K562 (cell line): ENCODE results near the gene CGNL1. TPM values are rescaled to one million over a fixed set of nuclear protein-coding genes. Genes with fewer than 3 reads are reported as not detected.

Experiments used
- ATAC-seq: fragments of 200-7000 bp; cut with Tn5 transposase; 3 replicates; pipeline ENCODE4 v1.9.1; 2020; ENCODE audit warnings: moderate library complexity
- BruUV-seq: library from RNA; stranded (reverse); fragments of 400-500 nt; replicated peaks from 2 replicates; lab custom pipeline; 2021; lab: Mats Ljungman, UMichigan
- CTCF ChIA-PET: fragments of 300-600 bp; formaldehyde crosslinking; extraction: SDS; loops from one replicate; lab custom pipeline; 2021; ENCODE audit warnings: low intra/inter-chr PET ratio; lab: Yijun Ruan, JAX
- POLR2A ChIA-PET: fragments of 300-600, 350-650 bp; sonication (Branson Sonifier 250); formaldehyde crosslinking; extraction: SDS; loops from one replicate; lab custom pipeline; 2021; ENCODE audit warnings: antibody characterized with exemption, inconsistent platforms; lab: Yijun Ruan, JAX
- DNase-seq, 4 experiments: peaks; one replicate each; pipeline versions ENCODE4 v3.0.0 to v3.0.0-alpha.2; 2011 to 2018; ENCODE audit warnings: low spot score in 3 of 4, mixed read lengths in 3 of 4; ENCODE audit errors: extremely low read depth in 1 of 4
- FAIRE-seq: peaks from 2 replicates; lab custom pipeline; 2011; peaks lifted over from hg19 to GRCh38; lab: Jason Lieb, UNC
- H2AFZ ChIP-seq: 2 replicates; pipeline ENCODE4 v1.6.0; 2011; ENCODE audit warnings: low read depth, low read length, control low read depth, inconsistent platforms
- H3K27ac ChIP-seq: fragments of 200-600 bp; 3 replicates; pipeline ENCODE4 v1.8.0; 2011; ENCODE audit warnings: low read depth, mild to moderate bottlenecking, control low read depth, inconsistent platforms, low read length, moderate library complexity, mixed read lengths; ENCODE audit errors: extremely low read depth
- H3K27me3 ChIP-seq, 2 experiments: fragments of 300-600 bp in 1 of 2; 2 replicates in 1 of 2; 3 replicates in 1 of 2; pipeline versions ENCODE4 v1.6.0 to v1.8.0; 2011; ENCODE audit warnings: inconsistent platforms in 2 of 2, low read length in 2 of 2, mild to moderate bottlenecking in 1 of 2, mixed read lengths in 1 of 2, moderate library complexity in 1 of 2; ENCODE audit not compliant: control insufficient read depth in 2 of 2, insufficient read depth in 2 of 2
- H3K36me3 ChIP-seq: fragments of 300-600 bp; 3 replicates; pipeline ENCODE4 v1.8.0; 2011; ENCODE audit warnings: mild to moderate bottlenecking, low read length, inconsistent platforms; ENCODE audit not compliant: control insufficient read depth, insufficient read depth
- H3K4me1 ChIP-seq, 2 experiments: fragments of 200-600 bp in 1 of 2; replicated peaks in 1 of 2; 2 replicates in 1 of 2; 3 replicates in 1 of 2; pipeline versions ENCODE4 v1.5.1 to v1.8.0; 2011; ENCODE audit warnings: inconsistent platforms in 2 of 2, low read length in 2 of 2, mild to moderate bottlenecking in 1 of 2, mixed read lengths in 1 of 2, moderate library complexity in 1 of 2; ENCODE audit not compliant: control insufficient read depth in 2 of 2, insufficient read depth in 2 of 2
- H3K4me2 ChIP-seq: 2 replicates; pipeline ENCODE4 v1.6.1; 2011; ENCODE audit warnings: low read length, control low read depth, inconsistent platforms, mixed read lengths; ENCODE audit not compliant: insufficient read depth
- H3K4me3 ChIP-seq: fragments of 200-600 bp; sonication (generic), shearing (Covaris generic); 2 replicates; pipeline ENCODE4 v1.5.1; 2016; ENCODE audit warnings: control low read depth, inconsistent platforms
- H3K79me2 ChIP-seq: fragments of 200-600 bp; 3 replicates; pipeline ENCODE4 v1.8.0; 2011; ENCODE audit warnings: low read length, inconsistent platforms; ENCODE audit not compliant: control insufficient read depth, insufficient read depth
- H3K9ac ChIP-seq, 2 experiments: 2 replicates each; pipeline versions ENCODE4 v1.6.0 to v1.6.1; 2011; ENCODE audit warnings: low read depth in 2 of 2, low read length in 2 of 2, control low read depth in 1 of 2, inconsistent platforms in 1 of 2, mild to moderate bottlenecking in 1 of 2, mixed read lengths in 1 of 2; ENCODE audit not compliant: insufficient read depth in 1 of 2
- H3K9me1 ChIP-seq: one replicate; pipeline ENCODE4 v1.6.0; 2011; ENCODE audit warnings: inconsistent platforms, mild to moderate bottlenecking, low read length, moderate library complexity; ENCODE audit not compliant: control insufficient read depth, insufficient read depth
- H3K9me3 ChIP-seq: replicated peaks from 2 replicates; pipeline ENCODE4 v1.5.1; 2011; ENCODE audit warnings: low read depth, low read length, inconsistent platforms; ENCODE audit not compliant: control insufficient read depth, insufficient read depth
- H4K20me1 ChIP-seq: replicated peaks from 2 replicates; pipeline ENCODE4 v1.6.1; 2011; ENCODE audit warnings: low read length, inconsistent platforms, mixed read lengths; ENCODE audit not compliant: control insufficient read depth, insufficient read depth
- ATF6 ChIP-seq: sonication (generic); formaldehyde crosslinking; IDR thresholded peaks from 2 replicates; pipeline ENCODE4 v1.4.0; 2020; ENCODE audit warnings: mild to moderate bottlenecking, missing genetic modification reagents
- PKNOX1 ChIP-seq: fragments of 450-650 bp; IDR thresholded peaks from 2 replicates; pipeline ENCODE4 v1.6.1; 2016
- ZNF318 ChIP-seq, 2 experiments: fragments of 450-650 bp; IDR thresholded peaks; 2 replicates each; pipeline ENCODE4 v1.6.1; 2016; ENCODE audit warnings: mild to moderate bottlenecking in 2 of 2, borderline replicate concordance in 1 of 2, low read depth in 1 of 2, moderate library complexity in 1 of 2
- WGBS: fragments of 100-300 bp; shearing (Covaris generic); methylation state at CpG from one replicate; pipeline ENCODE4 v1.1.6; 2016; ENCODE audit warnings: low coverage, mixed read lengths; ENCODE audit not compliant: insufficient coverage; ENCODE audit errors: missing lambda C conversion rate; 5-methylcytosine and 5-hydroxymethylcytosine counted together
- in situ Hi-C: fragments of 300-500 bp; cut with MboI; formaldehyde crosslinking; loops from 4 replicates; pipeline ENCODE4 v1.15.0; 2018; ENCODE audit warnings: inconsistent platforms, mixed read lengths
- intact Hi-C: fragments of 100-400 bp; cut with micrococcal nuclease; formaldehyde crosslinking; loops from 2 replicates; pipeline ENCODE4 v1.14.2; 2022
- polyA plus RNA-seq, 8 experiments: library from polyadenylated mRNA; depleted of rRNA in 4 of 8; stranded (reverse) in 5 of 8; unstranded in 3 of 8; fragments of >200 nt; fragmentation: Nextera tagmentation in 2 of 8; fragmentation: Illumina TruSeq in 1 of 8; extraction: Ambion mirVana in 2 of 8; extraction: Trizol in 1 of 8; gene quantifications; 2 replicates each; pipeline versions ENCODE4 v1.2.1 to v1.2.3, GENCODE V29; 2011 to 2014; ENCODE audit warnings: inconsistent platforms in 1 of 8, missing spikeins in 1 of 8
- total RNA-seq, 7 experiments: library from RNA; depleted of rRNA in 6 of 7; stranded (reverse); fragments of >200 nt in 6 of 7; fragmentation: Illumina TruSeq in 2 of 7; extraction: Trizol in 2 of 7; gene quantifications; 2 replicates each; pipeline versions ENCODE4 v1.2.1 to v1.2.3, GENCODE V29; 2011 to 2021; ENCODE audit warnings: low replicate concordance in 1 of 7

CGNL1 gene
- total and polyA plus RNA-seq, 9 of the 15 experiments (the other 6 are each of a cell fraction or from before 2014, with no cell fraction given): 0.01 to 0.07 TPM; not detected in 7

- Histone ChIP-seq H3K9me1 (no peaks in the 10 kb centered on the region), H3K4me1 (no peaks in the 10 kb centered on the region), H3K27ac (no peak overlapping the region), H4K20me1 (no peaks in the 10 kb centered on the region), H2AFZ (no peak overlapping the region), H3K9ac (no peak overlapping the region), H3K9me3 (no peaks in the 10 kb centered on the region), H3K36me3 (no peaks in the 10 kb centered on the region), H3K79me2 (no peaks in the 10 kb centered on the region), H3K27me3 (peaks cover 18 to 37% of the 10 kb centered on the region in 2 experiments; a peak in 4 of 5 replicates), H3K4me3 (no peak overlapping the region), H3K4me2 (no peak overlapping the region)
- BruUV-seq: no TSS peak
- no peak for TF ChIP-seq ATF6
- TF ChIP-seq ZNF318 (IDR thresholded peaks at IDR 0.05; ENCODE audit: borderline replicate concordance in 1 of 2, low read depth in 1 of 2): no peak
- TF ChIP-seq PKNOX1: no peak
- intact Hi-C loops (no loop called here), in situ Hi-C loops (no loop called here)
- no peak for ATAC-seq
- CTCF ChIA-PET: no interaction called here
- 0% methylated on average over 2 of the region's 2 CpGs for WGBS
- POLR2A ChIA-PET: interaction anchor here (0.7 kb wide), 1 partner anchor 147 kb away, joined by 3 read pairs; no protein-coding TSS in a partner anchor
- no peak for FAIRE-seq
- DNase-seq: no peak
Measured at GRCh38 chr15:57495041-57495440, 118.7 kb downstream of the CGNL1 start.
